Measurements from ENCODE around the gene IGLL1.
"Not testable (repeated sequence)": the region's sequence is repeated elsewhere in the genome, so short reads cannot be mapped to it uniquely, and the experiment has no call there.

IGLL1 gene

DNA sequence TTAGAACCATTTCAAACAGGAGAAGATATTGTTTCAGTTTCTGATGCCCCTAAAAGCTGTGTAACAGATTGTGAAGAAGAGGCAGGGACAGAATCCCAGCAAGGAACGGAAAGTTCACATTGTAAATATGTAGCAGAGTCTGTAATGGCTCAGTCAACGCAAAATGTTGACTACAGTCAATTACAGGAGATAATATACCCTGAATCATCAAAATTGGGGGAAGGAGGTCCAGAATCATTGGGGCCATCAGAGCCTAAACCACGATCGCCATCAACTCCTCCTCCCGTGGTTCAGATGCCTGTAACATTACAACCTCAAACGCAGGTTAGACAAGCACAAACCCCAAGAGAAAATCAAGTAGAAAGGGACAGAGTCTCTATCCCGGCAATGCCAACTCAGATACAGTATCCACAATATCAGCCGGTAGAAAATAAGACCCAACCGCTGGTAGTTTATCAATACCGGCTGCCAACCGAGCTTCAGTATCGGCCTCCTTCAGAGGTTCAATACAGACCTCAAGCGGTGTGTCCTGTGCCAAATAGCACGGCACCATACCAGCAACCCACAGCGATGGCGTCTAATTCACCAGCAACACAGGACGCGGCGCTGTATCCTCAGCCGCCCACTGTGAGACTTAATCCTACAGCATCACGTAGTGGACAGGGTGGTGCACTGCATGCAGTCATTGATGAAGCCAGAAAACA lies 40.8 kb downstream of the IGLL1 start:
- peak; percentile 88 for DNase-seq

DNA sequence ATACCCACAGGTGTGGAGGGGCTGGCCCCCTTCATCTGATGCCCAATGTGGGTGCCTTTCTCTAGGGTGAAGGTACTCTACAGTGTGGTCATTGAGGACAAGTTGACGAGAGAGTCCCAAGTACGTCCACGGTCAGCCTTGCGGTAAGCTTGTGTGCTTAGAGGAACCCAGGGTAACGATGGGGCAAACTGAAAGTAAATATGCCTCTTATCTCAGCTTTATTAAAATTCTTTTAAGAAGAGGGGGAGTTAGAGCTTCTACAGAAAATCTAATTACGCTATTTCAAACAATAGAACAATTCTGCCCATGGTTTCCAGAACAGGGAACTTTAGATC lies 41.4 kb downstream of the IGLL1 start:
- not testable (repeated sequence) for DNase-seq

DNA sequence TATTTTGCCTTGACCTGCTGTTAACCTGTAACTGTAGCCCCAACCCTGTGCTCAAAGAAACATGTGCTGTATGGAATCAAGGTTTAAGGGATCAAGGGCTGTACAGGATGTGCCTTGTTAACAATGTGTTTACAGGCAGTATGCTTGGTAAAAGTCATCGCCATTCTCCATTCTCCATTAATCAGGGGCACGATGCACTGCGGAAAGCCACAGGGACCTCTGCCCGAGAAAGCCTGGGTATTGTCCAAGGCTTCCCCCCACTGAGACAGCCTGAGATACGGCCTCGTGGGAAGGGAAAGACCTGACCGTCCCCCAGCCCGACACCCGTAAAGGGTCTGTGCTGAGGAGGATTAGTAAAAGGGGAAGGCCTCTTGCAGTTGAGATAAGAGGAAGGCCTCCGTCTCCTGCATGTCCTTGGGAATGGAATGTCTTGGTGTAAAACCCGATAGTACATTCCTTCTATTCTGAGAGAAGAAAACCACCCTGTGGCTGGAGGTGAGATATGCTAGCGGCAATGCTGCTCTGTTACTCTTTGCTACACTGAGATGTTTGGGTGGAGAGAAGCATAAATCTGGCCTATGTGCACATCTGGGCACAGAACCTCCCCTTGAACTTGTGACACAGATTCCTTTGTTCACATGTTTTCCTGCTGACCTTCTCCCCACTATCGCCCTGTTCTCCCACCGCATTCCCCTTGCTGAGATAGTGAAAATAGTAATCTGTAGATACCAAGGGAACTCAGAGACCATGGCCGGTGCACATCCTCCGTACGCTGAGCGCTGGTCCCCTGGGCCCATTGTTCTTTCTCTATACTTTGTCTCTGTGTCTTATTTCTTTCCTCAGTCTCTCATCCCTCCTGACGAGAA lies 42.0 kb downstream of the IGLL1 start:
- not testable (repeated sequence) for DNase-seq

DNA sequence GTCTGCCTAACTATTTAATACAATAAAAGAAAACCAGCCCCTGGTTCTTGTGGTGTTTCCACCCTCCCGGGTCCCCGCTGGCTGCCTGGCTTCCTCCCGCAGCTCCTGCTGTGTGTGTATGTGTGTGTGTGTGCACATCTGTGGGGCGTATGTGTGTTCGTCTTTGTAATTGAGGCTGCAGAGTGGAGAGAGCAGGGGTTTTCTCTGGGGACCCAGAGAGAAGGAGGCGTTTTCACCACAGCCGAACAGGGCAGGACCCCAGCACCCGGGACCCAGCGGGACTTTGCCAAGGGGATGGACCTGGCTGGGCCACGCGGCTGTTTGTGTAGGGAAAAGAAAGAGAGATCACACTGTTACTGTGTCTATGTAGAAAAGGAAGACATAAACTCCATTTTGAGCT lies 42.7 kb downstream of the IGLL1 start:
- DNase-seq, result no peak

DNA sequence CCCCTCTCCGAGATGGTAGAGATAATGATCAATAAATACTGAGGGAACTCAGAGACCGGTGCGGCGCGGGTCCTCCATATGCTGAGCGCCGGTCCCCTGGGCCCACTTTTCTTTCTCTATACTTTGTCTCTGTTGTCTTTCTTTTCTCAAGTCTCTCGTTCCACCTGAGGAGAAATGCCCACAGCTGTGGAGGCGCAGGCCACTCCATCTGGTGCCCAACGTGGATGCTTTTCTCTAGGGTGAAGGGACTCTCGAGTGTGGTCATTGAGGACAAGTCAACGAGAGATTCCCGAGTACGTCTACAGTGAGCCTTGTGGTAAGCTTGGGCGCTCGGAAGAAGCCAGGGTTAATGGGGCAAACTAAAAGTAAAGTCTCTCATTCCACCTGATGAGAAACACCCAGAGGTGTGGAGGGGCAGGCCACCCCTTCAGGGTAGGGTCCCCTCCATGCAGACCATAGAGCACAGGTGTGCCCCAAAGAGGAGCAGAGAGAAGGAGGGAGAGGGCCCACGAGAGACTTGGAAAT lies 43.2 kb downstream of the IGLL1 start:
- DNase-seq, result no peak

DNA sequence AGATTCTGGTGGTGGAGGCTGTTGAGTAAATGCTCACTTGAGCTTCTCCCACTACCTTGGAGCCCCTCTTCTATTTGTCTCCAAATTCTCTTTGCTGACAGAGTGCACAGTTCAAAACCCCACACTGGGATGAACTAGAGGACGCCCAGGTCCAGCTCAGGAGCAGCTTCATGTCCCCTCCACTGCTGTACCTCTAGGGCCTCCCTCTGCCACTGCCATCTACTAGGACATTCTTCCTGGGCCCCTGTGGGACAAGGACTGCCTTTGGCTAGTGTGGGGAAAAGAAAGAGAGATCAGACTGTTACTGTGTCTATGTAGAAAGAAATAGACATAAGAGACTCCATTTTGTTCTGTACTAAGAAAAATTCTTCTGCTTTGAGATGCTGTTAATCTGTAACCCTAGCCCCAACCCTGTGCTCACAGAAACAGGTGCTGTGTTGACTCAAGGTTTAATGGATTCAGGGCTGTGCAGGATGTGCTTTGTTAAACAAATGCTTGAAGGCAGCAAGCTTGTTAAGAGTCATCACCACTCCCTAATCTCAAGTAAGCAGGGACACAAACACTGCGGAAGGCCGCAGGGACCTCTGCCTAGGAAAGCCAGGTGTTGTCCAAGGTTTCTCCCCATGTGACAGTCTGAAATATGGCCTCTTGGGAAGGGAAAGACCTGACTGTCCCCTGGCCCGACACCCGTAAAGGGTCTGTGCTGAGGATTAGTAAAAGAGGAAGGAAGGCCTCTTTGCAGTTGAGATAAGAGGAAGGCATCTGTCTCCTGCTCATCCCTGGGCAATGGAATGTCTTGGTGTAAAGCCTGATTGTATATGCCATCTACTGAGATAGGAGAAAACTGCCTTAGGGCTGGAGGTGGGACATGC lies 44.1 kb downstream of the IGLL1 start:
- DNase-seq, result not testable (repeated sequence)

DNA sequence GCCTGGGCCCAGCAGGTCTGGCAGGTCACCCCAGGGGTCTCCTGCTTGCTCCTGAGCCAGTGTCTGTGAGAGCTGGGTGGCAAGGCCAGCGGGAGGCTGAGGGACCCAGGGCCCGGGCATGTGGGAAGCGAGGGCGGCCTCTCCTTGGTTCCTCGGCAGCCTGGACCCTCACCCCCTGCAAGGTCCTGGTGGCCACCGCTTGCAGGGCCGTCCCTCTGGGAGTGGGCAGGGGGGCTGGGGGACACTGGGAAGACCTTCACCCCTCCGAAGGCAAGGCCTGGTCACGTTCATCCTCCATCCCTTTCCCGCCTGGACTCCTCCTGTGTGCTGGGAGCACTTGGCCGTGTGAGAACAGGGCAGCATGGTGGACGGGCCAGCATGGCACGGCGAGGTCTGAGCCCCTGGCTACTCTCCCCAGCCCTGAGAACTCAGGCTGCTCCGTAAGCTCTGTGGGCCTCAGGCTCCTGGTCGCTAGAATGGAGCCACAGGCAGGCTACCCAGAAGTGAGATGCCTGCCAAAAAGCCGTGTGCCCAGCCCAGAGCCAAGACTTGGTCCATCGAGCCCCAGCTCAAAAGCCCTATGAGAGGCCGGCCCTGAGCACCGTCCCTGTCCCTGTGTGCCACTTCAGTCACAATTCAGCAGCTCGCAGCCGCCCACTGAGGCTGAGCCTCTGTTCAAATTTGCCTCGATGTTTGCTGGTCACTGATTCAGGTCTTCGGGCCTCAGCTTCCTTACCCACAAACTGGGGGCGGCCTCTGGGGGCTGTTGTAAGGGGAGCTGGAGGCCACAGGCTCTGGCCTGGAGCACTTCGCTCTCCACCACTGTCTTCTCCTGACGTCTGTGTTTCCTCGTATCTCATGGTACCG lies 45.0 kb downstream of the IGLL1 start:
- DNase-seq, result no peak

DNA sequence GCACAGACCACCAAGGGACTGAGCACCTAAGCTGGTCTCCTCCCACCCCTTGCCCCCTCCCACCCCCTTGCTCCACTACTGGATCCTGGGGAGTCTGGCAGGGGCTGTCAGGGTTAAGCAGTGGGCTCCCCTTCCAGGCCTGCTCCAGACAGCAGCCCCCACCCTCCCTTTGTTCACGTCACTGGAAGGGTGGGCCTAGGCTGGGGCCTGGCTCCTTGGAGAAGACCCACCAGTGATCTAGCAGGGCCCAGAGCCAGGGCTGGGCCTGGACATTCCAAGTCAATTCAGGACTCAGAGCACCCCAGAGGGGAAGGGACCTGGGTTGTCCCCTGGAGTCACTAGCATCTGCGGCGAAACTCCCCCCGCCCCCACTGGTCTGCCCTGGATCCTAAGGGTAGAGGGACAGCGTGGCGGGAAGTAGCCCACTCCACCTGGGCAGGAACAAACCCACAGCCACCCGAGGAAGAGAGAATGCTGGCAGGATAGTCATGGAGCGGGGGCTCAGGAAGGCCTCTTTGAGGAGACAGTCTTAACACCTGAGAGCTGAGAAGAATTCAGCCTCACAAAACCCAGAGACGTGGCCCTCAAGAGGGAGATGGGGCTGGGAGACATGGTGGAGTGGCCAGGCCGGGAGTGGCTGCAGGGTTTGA lies 45.8 kb downstream of the IGLL1 start:
- DNase-seq, result no peak

DNA sequence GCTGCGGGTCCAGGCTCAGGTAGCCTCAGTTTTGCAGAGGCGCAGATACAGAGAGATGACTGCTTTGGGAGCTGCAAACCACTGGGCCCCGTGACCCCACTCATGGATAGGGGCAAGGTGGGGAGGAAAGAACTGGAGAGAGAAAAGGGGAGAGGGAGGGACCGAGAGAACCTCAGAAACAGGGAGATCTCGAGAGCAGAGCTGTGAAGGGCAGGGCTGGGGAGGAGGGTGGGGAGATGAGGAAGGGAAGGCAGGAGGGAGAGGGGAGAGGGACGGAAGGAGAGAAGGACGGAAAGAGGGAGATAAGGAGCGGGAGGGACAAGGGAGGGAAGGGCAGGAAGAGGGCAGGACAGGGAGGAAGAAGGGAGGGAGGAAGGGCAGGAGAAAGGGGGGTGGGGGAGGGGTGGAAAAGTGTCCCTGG lies 46.3 kb downstream of the IGLL1 start:
- no peak for DNase-seq

DNA sequence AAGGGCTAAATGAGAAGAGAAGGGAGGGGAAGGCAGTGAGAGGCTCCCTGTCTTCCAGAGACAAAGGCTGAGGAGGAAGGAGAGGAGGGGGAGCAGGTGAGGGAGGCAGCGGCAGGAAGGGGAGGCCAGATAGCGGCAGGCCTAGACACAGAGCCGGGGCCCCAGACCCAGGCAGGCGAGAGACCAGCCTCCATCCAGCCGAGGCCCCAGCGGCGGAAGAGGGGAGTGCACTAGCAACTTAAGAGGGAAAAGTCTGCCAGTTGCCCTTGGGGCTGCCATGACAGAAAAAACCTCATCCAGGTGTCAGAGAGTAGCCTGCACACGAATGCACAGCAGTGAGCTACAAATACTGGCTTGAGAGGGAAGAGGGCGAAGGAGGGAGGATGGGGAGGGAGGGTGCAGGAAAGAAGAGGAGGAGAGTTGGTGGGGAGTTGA lies 46.7 kb downstream of the IGLL1 start:
- peak; percentile 29 for DNase-seq

DNA sequence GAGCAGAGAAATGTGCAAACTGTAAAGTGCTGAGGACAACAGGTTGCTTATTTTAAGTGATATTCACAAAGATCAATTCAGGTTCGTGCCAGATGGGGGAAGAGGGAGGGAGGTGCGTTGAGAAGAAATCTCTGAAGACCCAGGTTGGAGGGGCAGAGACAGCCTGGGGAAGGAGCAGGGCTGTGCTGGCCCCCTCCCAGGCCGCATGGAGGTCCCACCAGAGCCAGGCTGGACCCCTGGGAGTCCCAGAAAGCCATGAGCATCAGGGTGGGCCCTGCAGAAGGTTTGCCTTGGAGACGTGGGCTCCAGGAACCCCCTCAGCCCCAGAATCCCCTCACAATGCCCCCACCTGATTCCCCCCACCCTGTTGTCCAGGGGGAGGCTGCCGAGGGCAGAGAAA lies 47.4 kb downstream of the IGLL1 start:
- DNase-seq, result no peak

DNA sequence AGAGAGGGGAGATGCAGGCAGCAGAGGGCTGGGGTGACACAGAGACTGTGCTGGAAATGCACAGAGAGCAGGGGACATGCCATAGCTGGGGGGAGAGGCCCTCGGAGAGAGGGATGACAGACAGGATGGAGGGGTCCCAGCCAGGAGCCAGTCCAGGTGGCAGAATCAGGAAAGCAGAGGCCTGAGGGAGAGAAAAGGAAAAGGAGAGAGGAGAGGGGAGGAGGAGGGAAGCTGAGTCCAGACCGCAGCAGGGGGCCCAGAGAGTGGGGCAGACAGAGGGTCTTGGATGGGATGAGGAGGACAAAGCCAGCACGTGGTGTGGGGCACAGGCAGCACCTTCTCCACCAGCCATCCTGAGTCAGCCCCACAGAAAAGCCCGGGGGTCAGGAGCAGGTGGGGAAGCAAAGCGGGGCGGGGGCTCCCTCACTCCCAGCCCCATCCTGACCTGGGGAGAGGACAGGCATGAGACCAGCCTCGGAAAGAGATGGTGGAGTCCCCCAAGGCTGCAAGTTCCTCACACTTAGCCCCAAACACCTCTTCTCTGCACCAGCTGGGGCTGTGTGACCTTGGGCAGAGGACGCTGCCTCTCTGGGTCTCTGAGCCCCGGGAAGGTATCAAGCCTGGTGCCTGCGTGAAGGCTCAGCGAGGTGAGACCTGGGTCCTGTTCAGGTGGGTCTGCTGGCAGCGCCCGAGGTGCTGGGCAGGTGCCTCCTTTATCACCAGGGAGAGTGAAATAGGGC lies 48.0 kb downstream of the IGLL1 start:
- DNase-seq, result no peak

DNA sequence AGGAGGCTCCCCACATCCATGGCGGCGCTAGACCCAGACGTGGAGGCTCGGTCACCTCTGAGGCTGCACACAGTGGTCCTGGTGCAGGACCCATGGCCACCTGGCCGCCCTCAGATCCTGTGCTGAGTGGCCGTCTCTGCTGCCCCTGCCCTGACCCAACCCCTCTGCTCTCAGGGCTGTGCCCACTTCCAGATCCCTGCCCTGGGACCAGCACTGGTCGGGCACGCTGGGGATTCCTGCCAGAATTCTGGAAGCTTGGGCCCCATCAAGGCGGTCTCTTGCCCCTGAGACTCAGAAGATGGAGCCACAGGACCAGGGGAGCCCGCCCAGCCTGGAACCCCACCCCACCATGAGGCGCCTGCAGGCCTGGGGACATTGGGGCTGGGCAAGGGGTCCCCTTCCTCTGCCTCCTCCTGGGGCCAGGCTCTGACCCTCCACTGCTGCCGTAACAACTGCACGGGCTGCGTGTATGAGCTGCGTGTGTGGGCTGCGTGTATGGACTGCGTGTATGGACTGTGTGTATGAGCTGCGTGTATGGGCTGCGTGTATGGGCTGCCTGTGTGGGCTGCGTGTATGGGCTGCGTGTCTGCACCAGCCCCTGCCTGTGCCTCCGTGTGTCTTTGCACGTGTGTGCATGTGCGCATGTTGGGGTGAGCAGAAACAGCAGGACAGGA lies 48.7 kb downstream of the IGLL1 start:
- DNase-seq, result no peak

DNA sequence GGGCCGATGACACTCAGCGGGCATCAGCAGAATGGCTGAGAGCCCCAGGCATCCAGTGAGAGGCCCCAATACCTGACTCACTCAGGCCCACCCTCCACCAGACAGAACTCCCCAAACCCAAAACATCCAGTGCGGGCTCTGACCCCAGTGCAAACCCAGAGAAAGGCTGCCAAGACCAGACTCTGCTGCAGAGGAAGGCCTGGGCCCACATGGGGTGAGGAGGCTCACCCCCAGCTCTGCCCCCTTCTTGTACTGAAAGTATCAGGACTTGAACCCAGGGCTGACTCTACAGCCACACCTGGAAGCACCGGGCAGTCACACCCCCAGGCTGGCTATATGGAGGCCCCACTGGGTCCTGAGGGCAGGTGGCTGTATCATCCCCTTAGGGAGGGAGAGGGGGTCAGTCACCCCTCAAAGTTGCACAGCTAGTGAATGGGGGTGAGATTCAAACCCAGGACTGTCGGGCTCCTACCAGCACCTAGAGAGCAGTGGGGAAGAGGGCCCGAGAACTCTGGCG lies 49.3 kb downstream of the IGLL1 start:
- no peak for DNase-seq

DNA sequence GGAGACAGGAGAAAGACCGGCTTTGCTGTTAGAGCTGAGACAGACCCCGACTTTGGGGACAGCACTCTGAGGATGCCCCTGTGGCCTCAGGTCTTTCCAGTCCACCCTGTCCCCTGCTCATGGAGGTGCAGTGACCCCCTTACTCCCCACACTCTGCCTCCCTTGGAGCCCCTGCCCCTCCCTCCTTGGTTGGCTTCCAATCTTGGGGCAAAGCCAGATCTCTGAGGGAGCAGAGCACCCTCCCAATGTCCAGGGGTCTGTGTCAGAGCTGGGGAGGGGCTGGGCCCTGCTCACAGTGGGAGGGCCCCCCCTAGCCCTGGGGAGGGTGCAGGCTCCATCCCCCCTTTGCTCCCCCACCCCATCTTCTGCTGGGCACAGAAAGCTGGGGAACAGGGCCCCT lies 50.0 kb downstream of the IGLL1 start:
- no peak for DNase-seq

DNA sequence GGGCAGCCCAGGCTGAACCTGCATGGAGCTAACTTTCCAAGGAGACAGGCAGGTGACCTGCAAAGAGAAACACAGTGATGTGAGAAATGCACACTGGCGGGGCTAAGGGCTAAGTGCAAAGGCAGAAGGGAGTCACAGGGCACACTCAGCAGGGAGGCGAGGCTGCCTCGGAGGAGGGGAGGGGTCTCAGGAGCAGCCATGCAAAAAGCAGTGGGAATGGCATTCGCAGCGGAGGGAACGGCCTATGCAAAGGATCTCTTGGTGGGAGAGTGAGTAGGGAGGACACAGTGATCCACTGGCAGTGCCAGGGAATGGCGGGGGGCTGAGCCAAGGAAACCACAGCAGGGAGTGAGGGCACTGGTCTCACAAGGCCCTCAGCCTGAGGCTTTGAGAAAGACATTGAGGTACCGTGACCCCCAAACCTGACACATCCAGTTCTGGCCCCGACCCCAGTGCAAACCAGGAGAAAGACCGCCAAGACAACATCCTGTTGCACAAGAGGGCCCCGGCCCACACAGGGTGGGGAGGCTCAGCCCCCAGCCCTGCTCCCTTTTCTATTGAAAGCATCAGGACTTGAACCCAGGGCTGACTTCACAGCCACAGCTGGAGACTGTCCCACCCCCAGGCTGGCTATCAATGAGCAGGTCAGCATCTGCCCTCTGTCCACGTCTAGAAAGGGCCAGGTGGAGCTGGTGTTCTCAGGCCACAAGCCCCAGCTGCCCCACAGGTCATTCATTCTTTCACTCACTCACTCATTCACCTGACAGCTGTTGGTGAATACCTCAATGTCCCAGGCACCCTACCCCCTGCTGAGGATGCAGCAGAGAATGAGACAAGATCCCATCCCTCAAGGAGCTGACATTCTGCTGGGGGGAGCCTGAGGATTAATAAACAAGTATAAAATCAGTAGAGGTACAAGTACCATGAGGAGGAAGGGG lies 50.7 kb downstream of the IGLL1 start:
- DNase-seq, result no peak

DNA sequence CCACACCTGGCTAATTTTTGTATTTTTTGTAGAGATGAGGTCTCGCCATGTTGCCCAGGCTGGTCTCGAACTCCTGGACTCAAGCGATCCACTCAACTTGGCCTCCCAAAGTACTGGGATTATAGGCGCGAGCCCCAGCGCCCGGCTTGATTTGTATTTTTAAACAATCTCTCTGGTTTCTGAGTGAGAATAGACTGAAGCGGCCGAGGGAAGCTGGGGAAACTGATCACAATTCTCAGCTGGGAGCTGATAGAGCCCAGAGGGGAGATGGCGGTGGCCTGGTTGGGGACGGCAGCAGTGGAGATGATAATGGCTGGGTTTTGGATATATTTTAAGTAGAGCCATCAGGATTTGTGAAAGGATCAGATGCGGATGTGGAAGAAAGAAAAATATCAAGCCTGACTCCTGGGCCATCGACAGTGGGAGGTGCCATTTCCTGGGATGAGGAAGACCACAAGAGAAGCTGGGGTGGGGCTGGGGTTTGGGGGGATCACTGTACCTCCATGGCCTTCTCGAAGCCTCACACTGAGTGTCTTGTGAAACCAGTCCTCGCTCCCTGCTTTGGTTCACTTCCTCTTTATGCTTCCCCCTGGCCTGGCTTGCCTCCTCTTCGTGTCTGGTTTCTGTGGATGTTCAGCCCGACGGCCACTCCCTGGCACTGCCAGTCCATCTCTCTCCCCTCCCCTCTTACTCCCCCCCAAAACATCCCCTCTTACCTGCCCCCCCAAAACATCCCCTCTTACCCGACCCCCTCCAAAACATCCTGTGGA lies 51.9 kb downstream of the IGLL1 start:
- no peak for DNase-seq

Measured in hematopoietic multipotent progenitor cell treated with erythropoietin and hydrocortisone succinate and interleukin-3 and kit ligand, for 8 days (in vitro differentiated cells).